HG03354 (cell line): ENCODE measurements around the gene PDE4C.

ENCODE experiments used
- ATAC-seq: cut with Tn5 transposase; IDR thresholded peaks from one replicate; pipeline ENCODE4 v1.9.1; 2021; ENCODE audit warnings: mild to moderate bottlenecking; ENCODE audit not compliant: unreplicated experiment, poor library complexity, severe bottlenecking

PDE4C gene

DNA sequence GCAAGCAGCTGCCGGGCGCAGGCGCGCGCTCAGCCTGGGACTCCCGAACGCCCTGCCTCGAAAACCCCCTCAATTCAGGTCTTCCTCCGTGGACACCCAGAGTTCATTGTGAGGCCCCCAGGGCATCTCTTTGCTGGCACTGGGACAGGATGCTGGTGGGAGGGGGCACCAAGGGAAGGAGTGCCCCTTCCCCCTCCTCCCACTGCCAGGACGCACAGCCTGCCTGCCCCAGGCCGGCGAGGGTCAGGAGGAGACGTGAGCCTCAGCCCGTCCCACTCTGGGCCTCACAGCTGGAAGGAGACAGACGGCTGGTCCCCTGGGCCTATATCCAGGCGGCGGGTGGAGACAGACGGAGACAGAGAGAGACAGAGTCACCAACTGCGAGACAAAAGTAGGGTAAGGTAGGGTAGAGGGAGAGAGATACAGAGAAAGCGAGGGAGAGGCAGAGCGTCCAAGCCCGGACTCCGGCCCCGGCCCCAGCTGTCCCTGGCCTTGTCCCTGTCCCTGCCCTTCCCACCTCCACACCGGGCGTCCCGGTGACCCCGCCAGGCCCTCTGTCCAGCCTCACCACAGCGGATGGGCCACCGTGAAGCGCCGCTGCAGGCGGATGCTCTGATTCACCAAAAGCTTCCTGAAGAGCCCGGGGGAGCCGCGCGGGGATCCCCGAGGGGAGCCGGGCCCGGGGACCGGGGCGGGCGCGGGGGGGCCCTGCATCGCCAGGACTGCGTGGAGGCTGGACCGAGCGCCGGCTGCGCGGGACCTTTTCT is at the start of gene PDE4C:
TSS of gene PDE4C (minus strand) at position 737 of the 767 bp plus-strand sequence. CDS start at position 714, 23 bp downstream.
- ATAC-seq = no peak

DNA sequence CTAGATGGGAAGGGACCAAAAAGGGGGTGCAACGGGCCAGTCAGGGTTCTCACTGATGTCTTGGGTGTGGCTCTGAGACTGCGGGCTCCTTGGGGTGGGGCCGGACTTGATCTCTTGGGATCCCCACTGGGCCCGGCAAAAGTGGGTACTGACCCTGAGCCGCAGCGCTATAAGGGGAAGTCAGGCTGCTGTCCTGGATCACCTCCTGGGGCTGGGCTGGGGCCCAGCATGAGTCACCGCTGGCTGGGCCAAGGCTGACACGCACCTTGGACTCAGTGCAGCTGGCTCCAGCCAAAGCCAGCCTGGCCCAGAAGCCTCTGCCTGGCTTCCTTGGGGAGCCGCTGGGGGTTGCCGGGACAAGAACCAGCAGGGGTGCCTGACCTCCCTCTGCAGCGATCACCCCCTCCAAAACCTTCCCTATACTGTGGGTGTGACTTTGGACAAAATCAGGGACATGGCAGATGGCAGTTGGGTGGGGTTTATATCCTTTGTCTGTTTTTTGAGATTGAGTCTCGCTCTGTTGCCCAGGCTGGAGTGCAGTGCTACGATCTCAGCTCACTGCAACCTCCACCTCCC is 48.6 kb upstream of the PDE4C start:
- no peak for ATAC-seq

DNA sequence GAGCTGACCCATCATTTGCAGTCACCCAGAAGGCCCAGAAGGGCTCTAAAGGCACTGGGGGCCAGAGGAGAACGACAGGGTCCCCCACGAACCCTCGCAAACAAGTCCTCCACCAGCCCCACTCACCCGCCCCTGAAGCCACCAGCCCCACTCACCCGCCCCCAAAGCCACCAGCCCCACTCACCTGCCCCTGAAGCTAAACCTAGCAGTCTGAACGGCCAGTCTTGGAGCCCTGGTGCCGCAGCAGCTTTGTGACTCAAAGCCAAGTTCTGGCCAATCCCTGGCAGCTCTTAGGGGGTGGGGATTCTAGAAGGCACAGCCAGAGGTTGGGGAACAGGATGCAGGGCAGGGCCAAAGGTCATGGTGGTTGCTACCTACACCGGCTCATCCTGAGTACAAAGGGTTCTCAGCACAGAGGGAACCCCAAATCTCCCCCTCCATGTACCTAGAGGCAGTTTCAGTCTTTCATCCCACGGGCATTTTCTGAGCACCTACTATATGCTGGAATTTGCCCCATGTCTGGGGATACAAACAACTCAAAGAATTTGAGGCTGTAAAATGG is 48.1 kb upstream of the PDE4C start, which contains the start of gene IQCN:
TSS of gene IQCN (minus strand) at position 234 of the 562 bp plus-strand sequence. CDS start 4,974 bp downstream, outside the sequence.
- no peak for ATAC-seq

- no peak for ATAC-seq
Measured at GRCh38 chr19:18273561-18274218, 47.5 kb upstream of the PDE4C start.

GRCh38 chr19:18271433-18271841 is 45.2 kb upstream of the PDE4C start:
- no peak for ATAC-seq

DNA sequence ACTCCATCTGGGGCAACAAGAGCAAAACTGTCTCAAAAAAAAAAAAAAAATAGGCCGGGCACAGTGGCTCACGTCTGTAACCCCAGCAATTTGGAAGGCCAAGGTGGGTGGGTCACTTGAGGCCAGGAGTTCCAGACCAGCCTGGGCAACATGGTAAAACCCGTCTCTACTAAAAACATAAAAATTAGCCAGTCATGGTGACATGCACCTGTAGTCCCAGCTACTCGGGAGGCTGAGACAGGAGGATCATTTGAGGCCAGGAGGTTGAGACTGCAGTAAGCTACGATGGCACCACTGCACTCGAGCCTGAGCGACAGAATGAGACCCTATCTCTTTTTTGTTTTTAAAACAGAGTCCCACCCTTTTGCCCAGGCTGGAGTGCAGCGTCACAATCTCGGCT is 44.1 kb upstream of the PDE4C start:
- ATAC-seq = no peak

DNA sequence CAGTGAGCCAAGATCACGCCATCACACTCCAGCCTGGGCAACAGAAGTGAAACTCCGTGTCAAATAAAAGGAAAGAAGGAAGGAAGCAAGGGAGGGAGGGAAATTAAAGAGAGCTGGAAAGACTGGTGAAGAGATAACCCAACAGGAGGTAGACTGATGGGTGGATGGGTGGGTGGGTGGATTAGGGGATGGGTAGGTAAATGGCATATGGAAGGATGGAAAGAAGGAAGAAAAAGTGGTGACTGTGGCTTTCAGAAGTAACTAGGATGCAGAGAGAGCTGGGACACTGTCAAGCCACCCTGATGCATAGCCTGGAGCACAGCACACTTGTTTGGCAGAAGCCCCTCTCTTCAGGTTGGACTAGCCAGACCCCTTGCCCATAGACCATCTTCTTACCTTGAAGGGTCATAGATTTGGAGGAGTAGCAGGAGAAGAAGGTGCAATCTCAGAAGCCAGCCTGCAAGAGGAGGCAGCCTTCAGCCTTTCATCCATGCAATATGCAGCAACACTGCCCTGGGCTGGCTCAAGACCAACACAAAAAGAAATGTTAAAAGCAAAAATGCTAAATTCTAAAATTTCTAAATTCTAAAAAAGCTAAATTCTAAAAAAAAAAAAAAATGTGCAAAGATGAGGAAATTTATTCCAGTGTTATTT is 43.0 kb upstream of the PDE4C start:
- no peak for ATAC-seq

- ATAC-seq = no peak
Measured at GRCh38 chr19:18266771-18267686, 40.8 kb upstream of the PDE4C start.

GRCh38 chr19:18265582-18265981 is 39.3 kb upstream of the PDE4C start:
- ATAC-seq = no peak

DNA sequence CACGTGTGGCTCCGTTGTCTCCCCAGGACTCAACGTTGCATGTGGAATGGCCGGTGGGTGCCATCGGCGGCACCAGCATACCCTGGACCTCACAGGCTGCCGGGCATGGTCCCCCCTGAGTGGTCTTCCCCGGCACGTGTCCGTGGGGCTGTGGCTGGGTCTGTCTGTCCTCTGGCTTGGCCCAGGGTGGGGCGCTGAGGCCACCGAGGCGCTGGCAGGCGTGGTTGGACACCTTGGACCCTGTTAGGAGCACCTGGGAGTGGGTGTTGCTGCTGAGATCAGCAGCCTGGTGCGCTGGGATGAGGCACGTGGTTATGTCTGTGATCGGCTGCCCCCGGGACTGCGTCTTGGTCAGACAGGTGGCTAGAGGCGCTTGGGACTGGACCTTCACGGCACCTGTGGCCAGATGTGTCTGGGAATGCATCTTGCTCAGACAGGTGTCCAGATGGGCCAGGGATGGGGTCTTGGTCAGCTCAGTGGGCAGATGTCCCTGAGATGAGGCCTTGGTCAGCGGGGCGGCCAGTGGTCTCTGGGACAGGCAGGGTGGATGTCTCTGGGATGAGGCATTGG is 38.8 kb upstream of the PDE4C start:
- ATAC-seq = no peak

DNA sequence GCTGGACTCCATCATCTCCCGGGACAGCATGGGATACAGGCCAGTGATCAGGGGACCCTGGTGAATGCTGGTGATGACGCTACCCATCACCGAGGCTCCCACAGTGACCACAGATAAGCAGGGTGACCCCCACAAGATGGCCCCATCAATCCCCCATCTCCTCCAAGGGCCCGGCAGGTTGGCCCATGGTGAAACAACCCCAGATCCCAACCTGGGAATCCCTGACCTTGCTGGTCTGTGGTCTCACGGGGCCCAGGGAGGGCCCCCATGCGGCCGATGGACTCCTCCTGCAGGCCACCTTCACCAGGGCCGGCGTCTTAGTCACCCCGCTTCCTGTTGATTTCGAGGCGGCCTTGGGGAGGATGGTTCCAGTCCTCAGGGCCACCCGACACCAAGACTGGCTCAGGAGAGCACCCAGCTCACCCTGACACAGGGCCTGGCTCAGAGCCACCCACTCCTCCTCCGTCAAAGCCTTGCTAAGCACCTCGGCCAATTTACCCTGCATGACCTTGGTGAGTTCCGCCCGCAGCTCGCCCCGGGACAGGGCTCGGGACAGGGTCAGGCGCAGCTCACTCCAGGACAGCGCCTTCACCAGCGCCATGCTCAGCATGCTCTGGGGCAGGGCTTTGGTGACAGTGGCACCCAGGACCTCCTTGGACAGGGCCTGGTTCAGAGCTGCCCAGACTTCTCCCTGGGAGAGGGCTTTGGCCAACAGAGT is 38.1 kb upstream of the PDE4C start:
- ATAC-seq = no peak

- ATAC-seq = no peak
Measured at GRCh38 chr19:18263324-18264136, 37.3 kb upstream of the PDE4C start.

DNA sequence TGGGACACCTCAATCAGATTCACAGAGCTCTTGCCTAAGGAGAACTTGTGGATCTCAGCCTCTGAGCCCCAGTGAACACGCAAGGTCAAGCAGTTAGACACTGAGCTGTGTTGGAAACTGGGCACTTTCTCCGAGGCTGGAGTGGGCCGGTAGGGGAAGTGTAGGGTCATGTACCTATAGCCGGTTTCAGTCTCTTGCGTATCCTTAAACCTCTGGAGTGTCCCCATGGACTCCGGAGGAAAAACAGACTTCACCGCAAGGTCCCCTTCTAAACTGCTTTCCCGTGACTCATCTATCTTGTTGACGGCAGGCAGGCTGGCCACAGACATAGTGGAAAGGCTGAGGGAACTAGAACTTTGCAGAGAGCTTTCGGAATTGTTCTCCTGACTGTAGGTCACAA is 36.7 kb upstream of the PDE4C start:
- no peak for ATAC-seq

DNA sequence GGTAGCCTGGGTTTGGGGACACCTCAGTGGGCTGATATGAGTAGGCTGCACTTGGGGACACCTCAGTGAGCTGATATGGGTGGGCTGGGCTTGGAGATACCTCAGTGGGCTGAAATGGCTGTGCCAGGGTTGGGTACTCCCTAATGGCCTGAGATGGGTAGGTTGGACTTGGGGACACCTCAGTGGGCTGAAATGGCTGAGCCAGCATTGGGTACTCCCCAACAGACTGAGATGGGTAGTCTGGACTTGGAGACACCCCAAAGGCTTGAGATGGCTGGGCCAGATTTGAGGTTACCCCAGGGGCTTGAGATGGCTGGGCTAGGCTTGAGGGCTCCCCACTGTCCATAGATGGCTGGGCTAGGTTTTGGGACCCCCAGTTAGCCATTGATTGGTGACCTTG is 35.9 kb upstream of the PDE4C start:
- ATAC-seq = no peak

DNA sequence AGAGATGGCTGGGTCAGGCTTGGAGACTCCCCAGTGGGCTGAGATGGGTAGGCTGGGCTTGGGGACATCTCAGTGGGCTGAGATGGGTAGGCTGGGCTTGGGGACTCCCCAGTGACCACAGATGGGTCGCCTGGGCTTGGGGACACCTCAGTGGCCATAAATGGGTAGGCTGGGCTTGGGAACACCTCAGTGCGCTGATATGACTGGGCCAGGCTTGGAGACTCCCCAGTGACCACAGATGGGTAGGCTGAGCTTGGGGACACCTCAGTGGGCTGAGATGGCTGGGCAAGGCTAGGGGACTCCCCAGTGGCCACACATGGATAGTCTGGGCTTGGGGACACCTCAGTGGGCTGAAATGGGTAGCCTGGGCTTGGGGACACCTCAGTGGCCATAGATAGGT is 35.2 kb upstream of the PDE4C start:
- no peak for ATAC-seq

- ATAC-seq = no peak
Measured at GRCh38 chr19:18259893-18260292, 33.7 kb upstream of the PDE4C start.
